ENCODE measurements around the gene ZBTB20. TPM values are rescaled to one million over a fixed set of nuclear protein-coding genes. Genes with fewer than 3 reads are reported as not detected.

The ZBTB20 gene
- total RNA-seq, 1 donor from 2014 or later = 32.5 TPM

DNA sequence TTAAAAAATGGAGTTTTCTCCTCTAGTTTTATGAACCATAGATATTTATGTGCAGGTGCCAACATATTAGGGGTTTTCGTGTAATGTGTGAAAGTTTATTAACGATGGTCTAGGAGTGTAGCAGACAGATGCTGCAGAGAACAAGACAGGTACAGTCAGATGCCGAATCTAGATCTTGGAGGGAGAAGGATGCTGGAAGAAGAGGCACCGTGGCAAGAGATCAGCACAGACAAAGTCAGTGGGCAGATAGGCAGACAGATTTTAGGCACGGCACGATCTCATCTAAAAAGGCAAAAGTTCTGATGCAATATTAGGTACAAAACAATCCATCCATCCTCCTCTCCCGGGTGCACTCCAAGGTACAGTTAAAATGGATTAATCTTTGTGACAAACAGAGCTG is 691.7 kb downstream of the ZBTB20 start:
- DNase-seq (ENCODE audit: low read depth) = no peak
- Histone ChIP-seq H3K4me3 (ENCODE audit: low read depth, low read length) (no peak overlapping the region), H3K36me3 (ENCODE audit: control insufficient read depth, insufficient read depth, low read length) (no peaks in the 10 kb centered on the region), H3K27me3 (ENCODE audit: control insufficient read depth, insufficient read depth, low read length) (no peaks in the 10 kb centered on the region)
- TF ChIP-seq CTCF (IDR thresholded peaks at IDR 0.05; ENCODE audit: insufficient read depth, low read length, poor library complexity, severe bottlenecking) = no peak

- H3K27me3 ChIP-seq (ENCODE audit: control insufficient read depth, insufficient read depth, low read length) = no peaks in the 10 kb centered on the region
- DNase-seq (ENCODE audit: low read depth) = no peak
- no peak for TF ChIP-seq CTCF (IDR thresholded peaks at IDR 0.05; ENCODE audit: insufficient read depth, low read length, poor library complexity, severe bottlenecking)
- no peaks in the 10 kb centered on the region for H3K36me3 ChIP-seq (ENCODE audit: control insufficient read depth, insufficient read depth, low read length)
- H3K4me3 ChIP-seq (ENCODE audit: low read depth, low read length) = peak overlapping the region; percentile 36
Observed at GRCh38 chr3:114454551-114455251, 692.4 kb downstream of the ZBTB20 start.

- TF ChIP-seq CTCF (IDR thresholded peaks at IDR 0.05; ENCODE audit: insufficient read depth, low read length, poor library complexity, severe bottlenecking) = no peak
- H3K36me3 ChIP-seq (ENCODE audit: control insufficient read depth, insufficient read depth, low read length) = no peaks in the 10 kb centered on the region
- no peaks in the 10 kb centered on the region for H3K27me3 ChIP-seq (ENCODE audit: control insufficient read depth, insufficient read depth, low read length)
- H3K4me3 ChIP-seq (ENCODE audit: low read depth, low read length) = no peak overlapping the region
- DNase-seq (ENCODE audit: low read depth) = no peak
Observed at GRCh38 chr3:114453361-114453780, 693.7 kb downstream of the ZBTB20 start.

- DNase-seq (ENCODE audit: low read depth) = no peak
- no peak for TF ChIP-seq CTCF (IDR thresholded peaks at IDR 0.05; ENCODE audit: insufficient read depth, low read length, poor library complexity, severe bottlenecking)
- H3K36me3 ChIP-seq (ENCODE audit: control insufficient read depth, insufficient read depth, low read length) = no peaks in the 10 kb centered on the region
Observed at GRCh38 chr3:114452937-114453336, 694.2 kb downstream of the ZBTB20 start.

DNA sequence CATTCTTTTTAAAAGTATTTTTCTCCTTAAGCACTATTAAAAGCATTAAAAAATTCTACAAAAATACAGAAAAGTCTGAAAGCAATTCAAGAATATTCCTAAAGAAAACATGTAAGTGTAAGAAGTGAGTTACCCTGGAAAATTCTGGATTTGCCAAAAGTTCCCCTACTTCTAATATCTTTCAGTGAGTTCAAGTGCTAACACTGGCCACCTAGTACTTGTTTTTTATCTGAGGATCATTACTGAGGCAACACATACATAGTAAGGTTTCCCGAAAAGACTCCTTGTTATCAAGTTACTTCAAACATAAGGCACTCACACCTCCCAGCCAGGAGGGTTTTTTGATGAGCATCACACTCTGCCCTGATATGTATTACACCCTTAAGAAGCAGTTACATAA is 694.8 kb downstream of the ZBTB20 start:
- DNase-seq (ENCODE audit: low read depth) = no peak
- Histone ChIP-seq H3K36me3 (ENCODE audit: control insufficient read depth, insufficient read depth, low read length) (no peaks in the 10 kb centered on the region), H3K27me3 (ENCODE audit: control insufficient read depth, insufficient read depth, low read length) (no peaks in the 10 kb centered on the region), H3K4me3 (ENCODE audit: low read depth, low read length) (no peak overlapping the region)
- TF ChIP-seq CTCF (IDR thresholded peaks at IDR 0.05; ENCODE audit: insufficient read depth, low read length, poor library complexity, severe bottlenecking) = no peak

More at GRCh38 chr3:114452937-114453336, 694.2 kb downstream of the ZBTB20 start:
- H3K27me3 ChIP-seq (ENCODE audit: control insufficient read depth, insufficient read depth, low read length) = no peaks in the 10 kb centered on the region
- H3K4me3 ChIP-seq (ENCODE audit: low read depth, low read length) = no peak overlapping the region

DNA sequence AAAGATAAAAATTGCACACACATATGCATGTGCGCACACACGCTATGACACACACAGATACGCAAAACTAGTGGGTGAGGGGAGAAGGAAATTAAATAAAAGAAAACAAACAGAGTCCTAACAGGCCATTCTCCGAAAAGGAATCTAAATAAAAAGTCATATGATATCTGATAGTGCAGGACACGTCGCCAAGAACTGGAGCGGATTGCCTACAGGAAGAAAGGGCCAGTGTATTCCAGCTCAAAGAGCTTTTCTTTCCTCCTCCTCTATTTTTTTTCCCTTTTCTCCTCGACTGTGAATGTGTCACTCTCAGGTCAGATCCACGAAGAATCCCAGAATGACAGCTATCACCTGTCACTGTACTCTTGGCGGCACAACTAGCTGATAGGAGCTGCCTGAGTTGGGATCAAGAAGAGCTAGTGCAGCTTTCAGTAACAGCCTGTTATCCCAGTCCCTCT is 695.5 kb downstream of the ZBTB20 start:
- no peak for DNase-seq (ENCODE audit: low read depth)
- no peak overlapping the region for H3K4me3 ChIP-seq (ENCODE audit: low read depth, low read length)

More for the DNA sequence above, 695.5 kb downstream of the ZBTB20 start:
- TF ChIP-seq CTCF (IDR thresholded peaks at IDR 0.05; ENCODE audit: insufficient read depth, low read length, poor library complexity, severe bottlenecking) = no peak
- no peaks in the 10 kb centered on the region for H3K27me3 ChIP-seq (ENCODE audit: control insufficient read depth, insufficient read depth, low read length)
- H3K36me3 ChIP-seq (ENCODE audit: control insufficient read depth, insufficient read depth, low read length) = no peaks in the 10 kb centered on the region
